Measurements from ENCODE around the gene HEATR9.

HEATR9 gene

DNA sequence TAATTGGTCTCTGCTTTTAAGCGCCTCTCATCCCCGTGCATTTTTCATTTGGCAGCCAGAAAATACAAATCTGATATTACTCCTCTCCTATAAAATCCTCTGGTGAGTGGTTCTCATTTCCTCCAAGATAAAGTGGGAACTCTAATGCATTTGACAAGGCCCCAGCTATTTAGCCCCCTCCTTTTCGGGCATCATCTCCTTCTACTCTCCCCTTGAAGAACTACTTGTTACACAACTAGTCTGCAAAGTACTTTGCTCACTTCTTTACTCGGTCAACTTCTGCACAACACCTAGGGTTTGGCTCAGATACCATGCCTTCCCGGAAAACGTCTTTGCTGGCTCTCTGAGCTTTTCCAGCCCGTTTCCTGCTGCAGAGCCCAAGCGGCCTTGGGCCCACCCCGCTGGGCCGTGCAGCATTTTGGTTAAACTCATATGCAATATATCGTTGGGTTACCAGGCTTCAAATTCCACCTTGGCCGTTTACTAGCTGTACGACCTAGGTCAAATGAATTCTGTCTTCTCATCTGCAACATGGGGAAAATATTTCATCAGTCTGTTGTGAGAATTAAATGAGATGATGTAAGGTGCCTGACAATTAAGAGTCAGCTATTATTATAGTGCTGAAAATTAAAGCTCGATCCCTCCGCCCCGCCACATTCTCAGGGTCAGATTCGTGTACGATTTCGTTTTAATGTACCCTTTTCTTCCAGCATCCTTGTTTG, 60.3 kb downstream of the HEATR9 start:
- no peak for DNase-seq

DNA sequence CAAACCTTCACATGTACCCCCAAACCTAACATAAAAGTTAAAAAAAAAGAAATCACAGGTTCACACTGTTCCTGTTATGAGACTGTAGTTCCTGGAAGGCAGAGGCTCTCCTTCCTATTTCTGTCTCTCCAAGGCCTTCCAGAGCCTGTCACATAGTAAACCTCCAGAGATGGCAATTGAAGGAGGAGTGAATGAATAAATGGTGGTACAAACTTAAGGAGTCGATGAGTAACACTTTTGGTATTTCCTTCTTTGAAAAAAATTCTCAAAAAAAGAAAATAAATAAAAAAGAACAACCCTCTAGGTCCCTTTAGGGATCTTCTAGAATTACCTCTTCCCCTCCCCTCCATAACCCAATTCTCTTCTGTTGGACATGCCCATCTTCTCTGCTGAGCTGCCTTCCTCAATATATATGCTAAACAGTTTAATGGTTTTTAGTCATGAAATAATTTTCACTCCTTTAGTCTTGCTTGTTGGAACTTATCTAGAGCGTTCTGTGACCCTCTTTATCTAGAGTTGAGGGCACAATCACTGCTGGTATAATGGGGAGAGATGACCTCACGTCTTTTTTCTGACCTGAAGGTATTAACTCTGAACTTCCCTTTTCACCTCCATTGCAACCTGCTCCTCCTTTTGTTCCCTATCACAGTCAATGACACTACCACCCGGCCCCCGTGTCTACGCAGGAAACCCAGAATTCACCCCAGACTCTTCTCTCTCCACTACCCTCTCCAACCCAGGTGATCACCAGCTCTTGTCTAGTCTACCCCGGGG, 61.1 kb downstream of the HEATR9 start:
- DNase-seq, result no peak

Measured in bone marrow (tissue), 2 donors.